GM12892 (cell line): ENCODE results near the gene IQCF6.
"Not testable (repeated sequence)": the region's sequence is repeated elsewhere in the genome, so short reads cannot be mapped to it uniquely, and the experiment has no call there.

ENCODE experiments used
- POLR2A ChIP-seq: IDR thresholded peaks from 2 replicates; pipeline ENCODE4 v1.6.1; 2011; ENCODE audit warnings: low read depth, low read length, control low read depth
- POLR2AphosphoS5 ChIP-seq: IDR thresholded peaks from 2 replicates; pipeline ENCODE4 v1.6.1; 2011; ENCODE audit warnings: low read depth, low read length, control low read depth

DNA sequence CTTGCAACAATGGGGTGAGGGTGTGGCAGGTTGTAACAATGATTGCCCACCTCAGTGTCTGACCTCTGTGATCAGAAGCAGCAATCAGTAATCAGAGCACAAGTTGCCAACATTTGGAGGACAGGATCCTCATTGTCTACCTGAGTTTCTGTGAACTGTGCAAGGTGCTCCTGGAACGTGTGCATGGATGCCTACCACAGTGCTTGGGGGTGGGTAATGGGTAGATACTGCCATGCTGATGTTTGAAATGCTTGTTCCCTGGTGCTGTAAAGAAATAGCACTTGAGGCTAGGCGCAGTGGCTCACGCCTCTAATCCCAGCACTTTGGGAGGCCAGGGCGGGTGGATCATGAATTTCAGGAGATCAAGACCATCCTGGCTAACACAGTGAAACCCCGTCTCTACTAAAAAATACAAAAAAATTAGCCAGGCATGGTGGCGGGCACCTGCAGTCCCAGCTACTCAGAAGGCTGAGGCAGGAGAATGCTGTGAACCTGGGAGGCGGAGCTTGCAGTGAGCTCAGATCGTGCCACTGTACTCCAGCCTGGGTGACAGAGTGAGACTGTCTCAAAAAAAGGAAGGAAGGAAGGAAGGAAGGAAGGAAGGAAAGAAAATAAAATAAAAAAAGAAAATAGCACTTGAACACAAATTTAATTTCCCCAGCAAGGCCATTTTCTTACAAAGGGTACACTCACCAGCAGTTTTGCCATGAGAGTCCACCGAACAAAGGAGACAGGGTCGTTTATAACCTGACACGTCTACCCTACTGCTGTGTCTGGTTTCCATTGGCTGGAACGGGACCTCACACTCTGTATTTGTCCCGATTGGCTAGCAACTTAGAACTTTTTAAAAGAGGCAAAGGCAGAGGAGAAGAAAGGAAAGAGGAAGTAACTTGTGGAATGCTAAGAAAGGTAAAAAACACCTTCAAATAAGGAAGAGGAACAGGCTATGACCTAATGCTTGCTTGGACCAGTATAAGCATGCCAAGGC lies 25.0 kb downstream of the IQCF6 start:
- TF ChIP-seq POLR2A, POLR2AphosphoS5: not testable (repeated sequence)
